HG03135 (cell line): ENCODE data around the gene PPP2R5C.

Source experiments
- ATAC-seq: cut with Tn5 transposase; IDR thresholded peaks from one replicate; pipeline ENCODE4 v1.9.1; 2021; ENCODE audit warnings: mild to moderate bottlenecking, moderate library complexity; ENCODE audit not compliant: unreplicated experiment

The PPP2R5C gene

DNA sequence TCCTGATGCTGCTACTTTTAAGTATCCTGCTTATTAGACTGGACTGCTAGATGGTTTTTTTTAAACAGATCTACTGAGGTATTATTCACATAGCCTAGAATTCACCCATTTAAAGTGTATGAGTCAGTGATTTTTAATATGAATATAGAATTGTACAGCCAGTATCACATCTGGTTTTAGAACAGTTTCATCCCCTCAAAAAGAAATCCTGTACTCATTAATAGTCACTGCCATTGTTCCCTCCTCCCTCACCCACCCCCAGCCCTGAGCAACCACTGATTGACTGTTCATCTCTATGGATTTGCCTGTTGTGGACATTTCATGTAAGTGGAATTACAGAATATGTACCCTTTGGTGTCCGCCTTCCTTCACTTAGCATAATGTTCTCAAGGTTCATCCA, 98.4 kb downstream of the PPP2R5C start:
- ATAC-seq: no peak

DNA sequence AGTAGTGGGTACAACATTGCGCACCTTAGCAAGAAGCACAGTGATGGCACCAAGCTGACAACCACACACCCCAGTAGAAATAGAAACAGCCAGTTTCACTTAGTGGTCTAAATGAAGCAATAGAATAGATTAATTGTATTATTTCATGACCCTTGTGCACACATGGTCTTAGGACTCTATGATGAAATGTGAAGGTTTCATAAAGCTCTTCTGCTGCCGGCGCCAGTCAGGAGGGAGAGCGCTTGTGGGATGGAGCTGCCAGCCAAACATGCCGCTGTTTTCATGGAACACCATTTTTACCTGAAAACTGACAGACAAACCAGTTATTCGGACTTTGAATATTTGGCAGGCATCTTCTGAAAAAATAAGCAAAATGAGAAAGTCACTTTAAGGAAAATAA, 100.0 kb downstream of the PPP2R5C start:
- no peak for ATAC-seq

DNA sequence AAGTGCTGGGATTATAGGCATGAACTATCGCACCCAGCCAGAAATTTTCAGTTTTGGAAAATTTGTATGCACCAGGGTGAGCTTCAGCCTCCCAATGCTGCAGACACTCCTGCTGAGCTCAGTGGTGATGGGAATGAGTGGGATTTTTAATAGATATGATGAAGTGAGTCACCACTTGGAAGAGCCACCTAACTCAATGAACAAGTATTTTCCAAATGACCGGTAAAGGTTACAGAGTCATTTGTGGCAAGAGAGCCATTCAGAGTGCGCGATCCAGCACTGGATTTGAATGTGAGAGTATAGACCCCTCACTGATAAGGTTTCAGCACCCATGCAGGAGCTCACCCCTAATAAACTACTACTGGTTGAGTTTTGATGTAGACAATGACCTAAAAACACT, 100.7 kb downstream of the PPP2R5C start:
- ATAC-seq: no peak

DNA sequence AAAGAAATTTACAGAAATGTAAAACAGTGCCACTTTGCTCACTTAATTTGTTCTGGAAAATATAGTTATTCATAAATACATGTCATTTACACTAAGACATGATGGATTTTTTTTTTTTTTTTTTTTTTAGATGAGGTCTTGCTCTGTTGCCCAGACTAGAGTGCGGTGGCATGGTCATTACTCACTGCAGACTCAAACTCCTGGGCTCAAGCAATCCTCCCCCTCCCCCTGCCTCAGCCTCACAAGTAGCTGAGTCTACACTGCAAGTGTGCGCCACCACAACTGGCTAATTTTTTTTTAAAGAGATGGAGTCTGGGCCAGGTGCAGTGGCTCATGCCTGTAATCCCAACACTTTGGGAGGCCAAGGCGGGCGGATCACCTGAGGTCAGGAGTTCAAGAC, 101.2 kb downstream of the PPP2R5C start:
- no peak for ATAC-seq

DNA sequence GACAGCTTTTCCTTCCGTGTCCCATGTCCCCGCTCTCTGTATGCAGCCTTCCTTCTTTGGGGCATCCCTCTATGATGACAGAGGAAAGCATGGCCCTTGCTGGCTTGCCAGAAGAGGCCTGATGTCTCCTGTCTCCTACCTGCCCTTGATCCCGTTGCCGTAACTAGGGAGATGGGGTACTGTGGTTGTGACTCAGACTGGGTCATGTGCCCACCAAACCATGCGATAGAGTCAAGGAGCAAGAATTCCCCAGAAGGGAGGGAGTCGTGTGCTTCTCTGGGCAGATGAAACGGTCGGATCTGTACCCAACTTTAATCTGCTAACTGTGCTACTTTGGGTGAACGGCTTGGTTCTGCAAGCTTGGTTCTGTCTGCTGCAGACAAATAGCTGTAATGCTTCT, 103.8 kb downstream of the PPP2R5C start:
- ATAC-seq: no peak

DNA sequence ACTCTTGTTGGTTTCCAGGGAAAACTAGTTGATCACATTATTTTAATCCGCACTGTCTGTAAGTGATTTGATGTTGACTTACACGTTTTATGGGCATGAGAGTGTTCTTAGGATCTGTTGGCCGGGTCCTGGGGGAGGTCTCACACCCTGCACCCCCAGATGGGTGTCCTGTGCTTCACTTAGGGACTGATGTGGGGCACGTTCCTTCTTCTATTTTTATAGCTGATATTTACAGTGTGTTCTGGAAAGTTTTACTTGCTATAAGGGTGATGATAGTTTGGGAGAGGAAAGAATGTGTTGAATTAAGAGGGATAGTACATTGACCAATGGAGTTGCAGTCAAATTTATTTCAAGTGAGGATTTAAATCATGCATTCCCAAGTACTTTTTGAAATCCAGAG, 106.3 kb downstream of the PPP2R5C start:
- no peak for ATAC-seq

DNA sequence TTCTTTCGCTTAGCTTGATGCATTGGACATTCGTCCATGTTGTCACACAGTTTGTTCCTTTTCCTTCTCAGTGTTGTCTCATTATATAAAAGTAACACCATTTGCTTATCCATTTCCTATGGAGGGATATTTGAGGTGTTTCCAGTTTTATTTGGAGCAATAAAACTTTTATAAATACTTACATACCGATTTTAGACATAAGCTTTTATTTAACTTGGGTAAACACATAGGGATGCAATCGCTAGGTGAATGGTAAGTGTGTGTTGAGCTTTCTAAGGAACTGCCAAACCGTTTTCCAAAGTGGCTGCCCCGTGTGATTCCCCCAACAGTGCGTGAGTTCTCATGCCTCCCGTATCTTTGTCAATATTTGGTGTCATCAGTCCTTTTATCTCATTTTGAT, 107.7 kb downstream of the PPP2R5C start:
- no peak for ATAC-seq

DNA sequence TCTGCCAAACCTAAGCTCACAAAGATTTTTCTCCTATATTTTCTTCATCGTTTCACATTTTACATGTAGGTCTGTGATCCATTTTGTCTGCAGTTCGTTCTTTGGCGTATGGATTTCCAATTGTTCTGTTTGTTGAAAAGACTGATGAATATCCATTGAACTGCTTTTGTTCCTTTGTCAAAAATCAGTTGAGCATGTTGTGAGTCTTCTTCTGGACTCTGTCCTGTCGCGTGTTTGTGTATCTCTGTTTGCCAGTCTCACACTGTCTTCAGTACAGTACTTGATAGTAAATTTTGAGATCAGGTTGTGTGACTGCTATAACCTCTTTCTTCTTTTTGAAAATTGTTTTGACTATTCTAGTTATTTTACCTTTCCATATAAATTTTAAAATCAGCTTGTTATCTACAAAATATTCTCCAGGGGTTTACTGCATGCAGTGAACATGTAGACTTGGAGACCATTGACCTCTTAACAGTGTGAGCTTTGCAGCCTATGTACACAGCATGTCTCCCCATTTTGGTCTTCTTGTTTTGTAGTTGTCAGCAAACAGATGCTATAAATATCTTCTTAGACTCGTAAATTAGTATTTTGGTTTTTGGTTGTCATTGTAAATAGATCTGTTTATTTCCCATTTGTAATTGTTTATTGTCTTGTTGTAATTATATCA, 108.9 kb downstream of the PPP2R5C start:
- ATAC-seq: no peak

DNA sequence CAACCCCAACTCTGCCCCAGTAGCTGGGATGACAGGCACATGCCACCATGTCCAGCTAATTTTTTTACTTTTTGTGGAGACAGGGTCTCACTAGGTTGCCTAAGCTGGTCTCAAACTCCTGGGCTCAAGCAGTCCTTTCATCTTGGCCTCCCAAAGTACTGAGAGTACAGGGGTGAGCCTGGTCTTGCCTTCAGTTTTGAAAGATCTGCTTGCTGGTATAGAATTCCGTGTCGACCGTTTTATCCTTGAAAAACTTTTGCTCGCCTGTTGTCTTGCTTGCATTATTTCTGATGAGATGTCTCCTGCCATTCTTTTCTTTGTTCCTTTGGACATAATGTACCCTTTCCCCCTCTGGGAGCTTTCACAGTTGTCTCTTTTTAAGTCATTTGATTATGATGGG, 110.8 kb downstream of the PPP2R5C start:
- no peak for ATAC-seq

DNA sequence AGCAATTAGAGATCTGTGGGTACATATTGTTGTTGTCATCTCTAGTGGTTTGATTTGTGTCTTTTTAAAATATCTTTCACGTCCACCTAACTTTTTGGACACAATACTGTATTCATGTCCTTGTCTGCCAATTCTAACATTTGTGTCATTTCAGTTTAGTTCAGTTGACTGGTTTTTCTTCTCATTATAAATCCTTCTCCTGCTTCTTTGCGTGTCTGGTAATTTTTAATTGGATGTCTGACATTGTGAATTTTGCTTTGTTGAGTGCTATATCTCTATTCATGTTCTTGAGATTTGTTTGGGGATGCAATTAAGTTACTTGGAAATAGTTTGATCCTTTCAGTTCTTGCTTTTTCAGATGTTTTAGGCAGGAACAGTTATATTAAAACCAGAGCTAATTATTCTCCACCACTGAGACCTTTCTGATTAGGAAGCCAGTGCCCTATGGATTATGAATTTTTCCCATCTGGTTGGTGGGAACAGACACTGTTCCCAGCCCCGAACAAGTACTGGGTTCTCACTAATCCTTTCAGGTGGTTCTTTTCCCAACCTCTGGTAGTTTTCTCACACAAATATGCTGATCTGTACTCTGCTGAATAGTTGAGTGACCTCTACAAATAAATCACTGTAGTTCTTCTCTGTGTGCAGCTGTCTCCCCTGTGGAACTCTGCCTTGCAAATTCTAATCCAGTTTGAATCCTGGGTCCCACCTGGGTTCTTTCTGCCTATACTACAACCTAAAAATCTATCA, 111.7 kb downstream of the PPP2R5C start:
- ATAC-seq: no peak

DNA sequence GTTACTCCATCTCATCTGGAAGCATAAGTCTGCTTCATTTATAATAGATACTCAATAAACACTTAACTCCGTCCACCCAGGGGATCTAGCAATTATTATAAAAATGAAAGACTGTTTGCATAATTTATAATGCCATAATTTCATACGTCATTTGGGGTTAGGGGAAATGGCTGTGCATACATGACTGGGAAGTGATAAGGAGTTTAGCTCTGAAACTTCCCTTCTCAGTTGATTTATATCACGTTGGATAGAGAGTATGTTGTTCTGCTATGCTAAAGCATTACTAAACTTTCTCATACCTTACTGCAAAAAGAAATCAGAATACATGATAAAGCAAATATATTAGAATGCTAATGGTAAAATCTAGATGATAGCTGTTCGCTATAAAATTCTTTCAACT, 112.5 kb downstream of the PPP2R5C start:
- ATAC-seq: no peak

DNA sequence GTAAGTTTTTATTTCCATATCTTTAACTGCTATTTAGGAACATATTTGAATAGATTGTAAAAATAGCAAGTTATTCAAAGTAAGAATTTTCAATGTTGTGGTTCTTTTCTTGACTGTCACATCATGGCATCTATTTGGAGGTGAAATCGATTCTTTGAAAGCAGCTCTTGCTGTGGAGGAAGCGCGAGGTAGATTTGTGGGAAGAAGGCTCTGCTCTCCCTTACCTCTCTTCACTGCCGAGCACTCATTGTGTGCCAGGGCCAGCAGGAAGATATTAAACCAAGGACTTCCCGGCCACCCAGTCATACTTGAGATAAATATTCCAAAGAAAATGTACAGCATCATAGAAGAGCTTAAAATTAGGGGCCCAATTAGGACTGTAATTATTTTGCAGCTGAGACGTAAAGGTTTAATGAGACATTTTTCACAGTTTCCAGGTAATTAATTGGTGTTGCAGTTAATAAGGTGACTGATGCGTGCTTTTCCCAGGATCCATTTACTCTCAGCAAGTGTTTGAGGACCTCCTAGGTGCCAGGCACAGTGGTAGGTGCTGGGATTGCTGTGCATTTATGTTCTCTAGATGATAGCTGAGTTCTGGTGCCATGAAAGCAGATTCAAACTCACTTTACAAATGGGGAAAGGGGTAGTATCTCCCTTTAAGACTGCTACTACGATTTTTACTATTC, 113.7 kb downstream of the PPP2R5C start:
- no peak for ATAC-seq

DNA sequence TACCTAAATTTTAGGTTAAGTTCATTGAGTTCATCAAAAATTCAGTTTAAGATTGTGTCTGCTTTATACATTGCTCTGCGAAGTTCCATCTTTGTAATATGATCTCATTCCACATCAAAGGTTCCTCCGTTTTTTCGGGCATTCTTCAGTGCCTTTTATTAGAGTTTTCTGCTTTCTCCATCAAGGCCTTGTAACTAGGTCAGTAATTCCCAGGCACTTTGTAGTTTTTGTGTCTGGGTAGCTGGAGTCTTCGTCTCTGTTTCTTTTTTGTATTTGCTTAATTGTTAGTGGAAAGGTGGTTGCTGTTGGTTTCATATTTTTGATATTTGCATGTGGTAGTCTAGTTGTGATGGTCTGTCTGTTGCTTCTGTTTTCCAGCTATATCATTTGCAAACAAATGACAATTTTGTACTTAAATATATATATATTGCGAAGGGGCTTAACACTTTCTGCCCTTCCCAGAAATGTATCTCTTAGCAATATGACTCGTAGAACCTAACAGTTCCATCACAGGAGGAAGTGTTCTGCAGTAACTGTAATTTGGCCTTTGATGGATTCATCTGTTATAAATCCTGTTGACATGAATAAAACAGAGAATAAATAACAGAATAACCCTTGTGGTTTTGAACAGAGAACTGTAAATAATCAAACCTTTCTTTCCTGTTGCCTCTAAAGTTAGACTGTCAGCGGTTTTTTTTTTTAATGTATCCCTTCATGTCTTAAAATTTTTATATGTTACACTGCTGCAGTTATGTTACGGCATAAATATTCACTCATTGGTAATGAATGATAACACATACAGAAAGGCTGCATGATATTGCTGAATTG, 114.4 kb downstream of the PPP2R5C start:
- ATAC-seq: peak; percentile 35

DNA sequence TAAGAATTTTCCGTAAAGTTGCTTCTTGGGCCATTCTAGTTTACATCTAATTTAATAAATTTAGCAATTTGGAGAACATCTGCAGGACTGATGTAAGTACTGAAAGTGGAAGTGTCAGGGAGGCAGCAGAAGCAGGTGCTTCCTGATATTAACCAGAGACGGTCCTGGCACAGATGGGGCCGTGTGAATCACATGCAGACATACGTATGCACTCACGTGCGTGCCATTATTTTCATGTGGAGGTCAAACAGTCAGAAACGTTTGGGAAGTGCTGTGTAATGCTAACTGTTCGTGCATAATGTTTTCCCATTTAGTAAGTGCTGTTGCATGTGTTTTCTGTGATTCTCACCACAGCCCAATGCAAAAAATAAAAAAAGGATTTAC, 115.0 kb downstream of the PPP2R5C start:
- ATAC-seq: peak; percentile 79

DNA sequence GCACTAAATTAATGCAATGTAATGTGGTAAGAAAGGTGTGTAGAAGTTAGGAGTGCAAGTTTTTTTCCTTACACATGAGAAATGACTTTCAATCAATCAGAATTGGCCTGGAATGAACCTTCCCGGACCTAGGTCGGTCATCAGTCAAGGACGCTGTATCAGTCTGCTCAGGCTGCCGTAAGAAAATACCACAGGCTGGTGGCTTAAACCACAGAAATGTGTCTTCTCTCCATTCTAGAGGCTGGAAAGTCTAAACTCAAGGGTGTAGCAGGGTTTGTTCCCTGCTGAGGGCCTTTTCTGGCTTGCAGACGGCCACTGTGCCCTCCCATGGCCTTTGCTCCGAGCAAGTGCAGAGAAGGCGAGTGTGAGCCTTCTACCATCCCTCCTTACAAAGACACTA, 116.3 kb downstream of the PPP2R5C start:
- ATAC-seq: no peak

DNA sequence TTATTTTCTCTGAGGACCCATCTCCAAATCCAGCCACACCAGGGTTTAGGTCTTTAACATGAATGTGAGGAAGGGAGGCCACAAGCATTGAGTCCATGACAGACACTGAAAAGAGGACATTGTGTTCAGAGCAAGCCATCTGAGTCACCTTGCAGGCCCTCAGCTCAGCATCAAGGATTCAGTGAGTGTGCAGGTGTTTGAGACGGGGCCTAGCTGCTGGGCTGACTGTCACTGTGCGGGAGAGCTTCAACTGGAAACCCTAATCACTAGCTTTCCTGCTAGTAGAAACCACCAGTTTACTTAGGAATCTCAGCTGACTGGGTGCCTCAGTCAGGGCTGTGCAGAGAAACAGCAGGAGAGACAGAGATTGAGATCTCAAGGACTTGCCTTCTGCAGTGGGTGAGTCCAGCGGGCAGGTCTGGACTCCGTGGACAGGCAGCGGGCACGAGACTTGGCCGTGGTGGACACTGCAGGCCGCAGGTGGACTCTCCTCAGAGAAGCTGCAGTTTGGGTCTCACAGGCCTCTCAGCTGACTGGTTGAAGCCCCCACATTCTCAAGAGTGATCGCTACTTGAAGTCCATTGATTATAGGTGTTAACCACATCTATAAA, 116.8 kb downstream of the PPP2R5C start:
- no peak for ATAC-seq

DNA sequence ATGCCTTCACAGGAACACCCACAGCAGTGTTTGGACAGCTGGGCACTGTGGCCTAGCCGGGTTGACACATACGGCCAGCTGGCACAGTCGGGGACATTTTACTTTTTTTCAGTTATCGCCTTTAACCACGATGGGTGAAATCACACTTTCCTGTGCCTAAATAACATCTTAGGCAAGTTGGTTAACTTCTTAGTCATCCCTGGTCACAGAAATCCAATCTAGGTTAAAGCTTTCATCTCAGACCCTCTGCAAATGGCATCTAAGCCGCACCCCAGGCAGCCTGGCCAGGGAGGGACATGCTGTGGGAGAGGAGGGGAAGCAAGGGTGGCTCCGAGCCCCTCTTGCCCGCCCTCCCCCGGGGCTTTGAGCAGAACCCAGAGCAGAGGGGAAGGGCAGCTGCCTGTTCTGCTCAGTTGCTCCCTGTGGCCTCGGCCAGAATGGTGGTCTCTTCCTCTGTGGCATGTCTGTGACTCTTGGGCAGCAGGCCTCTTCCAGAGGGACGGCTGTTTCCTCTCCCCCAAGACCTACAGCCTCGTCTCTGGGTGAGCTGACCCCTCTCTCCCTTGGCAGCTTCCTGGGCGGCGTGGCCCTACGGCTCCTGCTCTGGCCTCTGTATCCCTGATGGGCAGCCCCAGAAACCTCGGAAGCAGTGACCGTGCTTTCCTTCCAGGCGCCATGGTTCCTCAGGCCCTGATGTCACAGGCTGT, 117.5 kb downstream of the PPP2R5C start:
- ATAC-seq: no peak

DNA sequence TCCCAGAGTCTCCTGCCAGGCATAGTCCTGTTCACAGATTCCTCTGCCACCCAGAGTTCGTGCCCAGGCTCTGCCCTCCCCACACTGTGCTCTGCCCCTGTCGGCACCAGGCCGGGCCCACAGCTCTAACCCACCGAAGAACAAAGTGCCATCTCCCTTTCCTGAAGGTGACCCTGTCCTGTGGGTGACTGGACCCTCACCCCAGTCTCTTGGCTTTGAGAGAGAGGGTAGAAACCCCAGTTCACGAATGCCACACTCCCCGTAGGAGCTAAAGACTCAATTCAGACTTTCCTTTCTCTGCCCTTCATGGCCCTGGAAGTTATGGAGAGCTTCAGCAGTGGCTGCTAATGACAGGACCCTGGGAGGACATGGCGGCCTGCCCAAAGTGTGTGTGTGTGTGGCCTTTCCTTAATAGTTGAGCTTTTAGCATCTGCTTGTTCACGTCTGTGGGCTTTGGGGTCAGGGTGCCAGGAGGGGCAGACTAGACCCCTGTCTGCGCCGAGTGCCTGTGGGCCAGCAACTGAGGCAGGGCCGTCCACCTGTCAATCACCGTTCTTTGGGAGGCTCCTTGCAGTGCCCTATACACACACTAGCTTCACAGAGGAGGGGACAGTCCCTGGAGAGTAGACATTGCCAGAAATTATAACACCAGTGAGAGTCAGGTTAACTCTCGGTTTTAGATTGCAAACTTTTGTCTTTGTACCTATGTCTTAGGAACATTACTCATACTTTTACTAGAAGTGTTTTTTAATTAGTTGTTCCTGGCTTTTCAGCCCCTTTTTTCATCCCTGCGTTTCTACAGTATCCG, 118.2 kb downstream of the PPP2R5C start:
- no peak for ATAC-seq

DNA sequence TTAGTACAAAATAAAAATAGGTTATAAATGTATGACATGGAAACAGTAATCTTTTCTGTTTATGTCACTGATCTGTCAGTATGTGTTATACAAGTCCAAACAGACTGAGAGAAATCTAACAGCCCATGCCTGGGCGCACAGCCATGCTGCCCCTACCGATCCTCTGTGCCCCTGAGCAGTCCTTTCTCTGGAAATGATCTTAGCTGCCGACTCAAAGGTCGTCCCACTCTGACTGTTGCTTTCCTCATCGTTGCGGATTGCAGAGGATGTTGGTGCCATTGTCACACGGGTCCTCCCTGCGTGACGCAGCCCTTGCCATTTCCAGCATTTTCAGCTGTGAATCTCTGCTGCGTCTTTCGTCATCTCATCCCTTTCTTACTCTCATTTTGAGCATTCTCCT, 119.9 kb downstream of the PPP2R5C start:
- no peak for ATAC-seq
